ENCODE results near the gene RDH14.

DNA sequence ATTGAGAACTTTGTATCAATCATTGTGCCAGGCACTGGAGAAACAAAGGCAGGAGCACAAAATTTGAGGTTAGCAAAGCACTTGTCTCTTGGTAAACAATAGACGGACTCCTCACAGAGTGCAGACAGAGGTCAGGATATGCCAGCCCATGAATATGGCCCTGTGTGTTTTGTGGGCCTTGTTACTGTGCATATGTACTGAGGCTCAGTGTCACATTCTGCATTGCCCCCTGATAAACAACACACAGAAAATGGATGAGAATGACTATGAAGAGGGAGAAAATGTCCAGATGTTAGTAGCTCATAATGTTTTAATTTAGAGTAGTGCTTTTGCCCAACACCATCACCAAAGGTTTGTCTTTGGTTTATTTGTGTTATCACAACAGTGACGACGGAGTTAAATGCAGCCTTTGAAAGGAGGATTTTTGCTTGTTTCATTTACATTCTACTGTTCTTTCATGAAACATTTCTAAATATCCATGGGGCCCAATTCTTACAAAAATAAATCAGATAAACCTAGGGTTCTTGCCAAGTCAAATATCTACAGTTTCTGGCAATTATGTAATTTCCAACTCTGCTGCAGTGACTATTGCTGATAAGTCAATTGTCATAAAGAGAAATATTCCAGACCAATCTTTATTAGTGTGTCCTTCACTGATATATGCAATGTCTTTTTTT, 43.5 kb upstream of the RDH14 start:
- no peak for TF ChIP-seq RARB (CRISPR knock-in tag; IDR thresholded peaks at IDR 0.05)
- no peak for TF ChIP-seq EP300 (IDR thresholded peaks at IDR 0.05)
- TF ChIP-seq, protein P1, sequence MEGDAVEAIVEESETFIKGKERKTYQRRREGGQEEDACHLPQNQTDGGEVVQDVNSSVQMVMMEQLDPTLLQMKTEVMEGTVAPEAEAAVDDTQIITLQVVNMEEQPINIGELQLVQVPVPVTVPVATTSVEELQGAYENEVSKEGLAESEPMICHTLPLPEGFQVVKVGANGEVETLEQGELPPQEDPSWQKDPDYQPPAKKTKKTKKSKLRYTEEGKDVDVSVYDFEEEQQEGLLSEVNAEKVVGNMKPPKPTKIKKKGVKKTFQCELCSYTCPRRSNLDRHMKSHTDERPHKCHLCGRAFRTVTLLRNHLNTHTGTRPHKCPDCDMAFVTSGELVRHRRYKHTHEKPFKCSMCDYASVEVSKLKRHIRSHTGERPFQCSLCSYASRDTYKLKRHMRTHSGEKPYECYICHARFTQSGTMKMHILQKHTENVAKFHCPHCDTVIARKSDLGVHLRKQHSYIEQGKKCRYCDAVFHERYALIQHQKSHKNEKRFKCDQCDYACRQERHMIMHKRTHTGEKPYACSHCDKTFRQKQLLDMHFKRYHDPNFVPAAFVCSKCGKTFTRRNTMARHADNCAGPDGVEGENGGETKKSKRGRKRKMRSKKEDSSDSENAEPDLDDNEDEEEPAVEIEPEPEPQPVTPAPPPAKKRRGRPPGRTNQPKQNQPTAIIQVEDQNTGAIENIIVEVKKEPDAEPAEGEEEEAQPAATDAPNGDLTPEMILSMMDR (IDR thresholded peaks at IDR 0.05), result no peak
- TF ChIP-seq POLR2A (IDR thresholded peaks at IDR 0.05; ENCODE audit: low read length), result no peak
- TF ChIP-seq, protein P2, sequence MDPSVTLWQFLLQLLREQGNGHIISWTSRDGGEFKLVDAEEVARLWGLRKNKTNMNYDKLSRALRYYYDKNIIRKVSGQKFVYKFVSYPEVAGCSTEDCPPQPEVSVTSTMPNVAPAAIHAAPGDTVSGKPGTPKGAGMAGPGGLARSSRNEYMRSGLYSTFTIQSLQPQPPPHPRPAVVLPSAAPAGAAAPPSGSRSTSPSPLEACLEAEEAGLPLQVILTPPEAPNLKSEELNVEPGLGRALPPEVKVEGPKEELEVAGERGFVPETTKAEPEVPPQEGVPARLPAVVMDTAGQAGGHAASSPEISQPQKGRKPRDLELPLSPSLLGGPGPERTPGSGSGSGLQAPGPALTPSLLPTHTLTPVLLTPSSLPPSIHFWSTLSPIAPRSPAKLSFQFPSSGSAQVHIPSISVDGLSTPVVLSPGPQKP (IDR thresholded peaks at IDR 0.05; ENCODE audit: low read depth, low read length), result no peak
- no peak for TF ChIP-seq MAFK (IDR thresholded peaks at IDR 0.05; ENCODE audit: partially characterized antibody)

Data from A549 (cell line).